MCF 10A (cell line): ENCODE results near the gene ZMYND8. TPM values are rescaled to one million over a fixed set of nuclear protein-coding genes. Genes with fewer than 3 reads are reported as not detected.
A peak's percentile ranks its signal among the peaks of the same experiment; 100 is the strongest.

ENCODE experiments used
- BruUV-seq: library from RNA; stranded (reverse); fragments of 400-500 nt; replicated peaks from 2 replicates; lab custom pipeline; 2021; lab: Mats Ljungman, UMichigan
- CTCF ChIA-PET: fragments of 300-600 bp; sonication (Branson Sonifier 250); formaldehyde crosslinking; extraction: SDS; loops from one replicate; lab custom pipeline; 2021; ENCODE audit warnings: antibody characterized with exemption, inconsistent platforms; lab: Yijun Ruan, JAX
- POLR2A ChIA-PET: fragments of 300-600, 350-650 bp; sonication (Branson Sonifier 250); formaldehyde crosslinking; extraction: SDS; loops from one replicate; lab custom pipeline; 2020; ENCODE audit warnings: antibody characterized with exemption, inconsistent platforms; lab: Yijun Ruan, JAX
- DNase-seq: peaks from one replicate; pipeline ENCODE4 v3.0.0-alpha.2; 2018; ENCODE audit not compliant: unreplicated experiment
- H3K27ac Mint-ChIP-seq: one replicate; pipeline ENCODE4 v1.8.0; 2022; ENCODE audit warnings: mild to moderate bottlenecking, low read depth, mixed read lengths; ENCODE audit not compliant: unreplicated experiment
- H3K27me3 Mint-ChIP-seq: one replicate; pipeline ENCODE4 v1.8.0; 2022; ENCODE audit warnings: mixed read lengths; ENCODE audit not compliant: insufficient read depth, unreplicated experiment
- H3K36me3 Mint-ChIP-seq: one replicate; pipeline ENCODE4 v1.8.0; 2022; ENCODE audit warnings: mild to moderate bottlenecking, moderate library complexity, mixed read lengths; ENCODE audit not compliant: insufficient read depth, unreplicated experiment
- H3K4me1 Mint-ChIP-seq: one replicate; pipeline ENCODE4 v1.8.0; 2022; ENCODE audit warnings: mixed read lengths; ENCODE audit not compliant: insufficient read depth, unreplicated experiment
- H3K4me3 Mint-ChIP-seq: one replicate; pipeline ENCODE4 v1.8.0; 2022; ENCODE audit warnings: mild to moderate bottlenecking, moderate library complexity, mixed read lengths; ENCODE audit not compliant: unreplicated experiment
- H3K9me3 Mint-ChIP-seq: one replicate; pipeline ENCODE4 v1.8.0; 2022; ENCODE audit warnings: mixed read lengths; ENCODE audit not compliant: unreplicated experiment
- CTCF ChIP-seq: fragments of 200-600 bp; IDR thresholded peaks from one replicate; pipeline ENCODE4 v1.8.0; 2022; ENCODE audit warnings: antibody characterized with exemption, mild to moderate bottlenecking; ENCODE audit not compliant: unreplicated experiment
- intact Hi-C: fragments of 100-400 bp; cut with micrococcal nuclease; formaldehyde crosslinking; loops from 2 replicates; pipeline ENCODE4 v1.14.1; 2022
- total RNA-seq: library from RNA; stranded (reverse); gene quantifications from 2 replicates; pipeline ENCODE4 v1.2.3, GENCODE V29; 2022

Gene ZMYND8
- total RNA-seq, 1 experiment from 2014 or later: 127 TPM

- no TSS peak for BruUV-seq
- intact Hi-C loops: no loop called here
- DNase-seq: no peak
- peak overlapping the region; percentile 70 for H3K4me3 Mint-ChIP-seq
- CTCF ChIA-PET: interaction anchor here (0.5 to 6.5 kb wide), 14 partner anchors 8 to 266 kb away, joined by 3 to 82 read pairs (median 4); partner anchors contain the start of gene NCOA3
- H3K36me3 Mint-ChIP-seq: peaks cover 6% of the 10 kb centered on the region
- no peaks in the 10 kb centered on the region for H3K9me3 Mint-ChIP-seq
- H3K4me1 Mint-ChIP-seq: peaks cover 81% of the 10 kb centered on the region
- no peak overlapping the region for H3K27ac Mint-ChIP-seq
- POLR2A ChIA-PET: interaction anchor here (0.6 to 19.8 kb wide), 20 partner anchors 9 to 233 kb away, joined by 3 to 1977 read pairs (median 14); partner anchors contain the start of gene NCOA3
- TF ChIP-seq CTCF: no peak
- H3K27me3 Mint-ChIP-seq: no peaks in the 10 kb centered on the region
Measured at GRCh38 chr20:47358039-47358671, 1.7 kb upstream of the ZMYND8 start.

- BruUV-seq: no TSS peak
- POLR2A ChIA-PET: interaction anchor here (0.6 to 19.8 kb wide), 17 partner anchors 8 to 266 kb away, joined by 3 to 1977 read pairs (median 14); partner anchors contain the start of gene NCOA3
- intact Hi-C loops: no loop called here
- no peak for TF ChIP-seq CTCF
- H3K36me3 Mint-ChIP-seq: peaks cover 6% of the 10 kb centered on the region
- H3K27ac Mint-ChIP-seq: no peak overlapping the region
- peak overlapping the region; percentile 70 for H3K4me3 Mint-ChIP-seq
- peak; percentile 93 for DNase-seq
- no peaks in the 10 kb centered on the region for H3K27me3 Mint-ChIP-seq
- no peaks in the 10 kb centered on the region for H3K9me3 Mint-ChIP-seq
- H3K4me1 Mint-ChIP-seq: peaks cover 76% of the 10 kb centered on the region
- CTCF ChIA-PET: interaction anchor here (0.6 to 6.5 kb wide), 10 partner anchors 17 to 232 kb away, joined by 3 to 82 read pairs (median 14); no protein-coding TSS in a partner anchor
Measured at GRCh38 chr20:47357296-47358038, 968 bp upstream of the ZMYND8 start.

- no TSS peak for BruUV-seq
- Mint-ChIP-seq H3K27me3 (no peaks in the 10 kb centered on the region), H3K4me3 (no peak overlapping the region), H3K9me3 (no peaks in the 10 kb centered on the region), H3K36me3 (peaks cover 6% of the 10 kb centered on the region), H3K27ac (no peak overlapping the region), H3K4me1 (peaks cover 67% of the 10 kb centered on the region)
- no peak for TF ChIP-seq CTCF
- CTCF ChIA-PET: interaction anchor here (0.5 to 6.3 kb wide), 10 partner anchors 21 to 293 kb away, joined by 3 to 50 read pairs (median 4); no protein-coding TSS in a partner anchor
- intact Hi-C loops: loop anchor here (1.0 kb wide), 2 partner anchors 22 to 82 kb away; no protein-coding TSS in a partner anchor
- POLR2A ChIA-PET: interaction anchor here (0.6 to 19.8 kb wide), 20 partner anchors 7 to 1922 kb away, joined by 3 to 1977 read pairs (median 12); partner anchors contain the start of genes NCOA3, TP53RK and ZNFX1
- DNase-seq: no peak
Measured at GRCh38 chr20:47356220-47356525, 326 bp downstream of the ZMYND8 start.
